CD4-positive, alpha-beta T cell treated with Interleukin-21 for 1 hour (primary cell): Measurements from ENCODE around the gene MLLT3.

ENCODE experiments used
- DNase-seq: peaks from one replicate; pipeline ENCODE4 v3.0.0-alpha.2; 2020

Gene MLLT3

GRCh38 chr9:20373263-20373662 is 249.0 kb downstream of the MLLT3 start:
- no peak for DNase-seq

GRCh38 chr9:20369391-20369790 is 252.9 kb downstream of the MLLT3 start:
- DNase-seq: no peak

GRCh38 chr9:20367855-20368254 is 254.4 kb downstream of the MLLT3 start:
- DNase-seq: no peak

GRCh38 chr9:20364959-20365358 is 257.3 kb downstream of the MLLT3 start:
- DNase-seq: no peak

GRCh38 chr9:20363233-20363632 is 259.1 kb downstream of the MLLT3 start:
- no peak for DNase-seq

GRCh38 chr9:20361656-20362570 is 260.4 kb downstream of the MLLT3 start:
- no peak for DNase-seq

- no peak for DNase-seq
Measured at GRCh38 chr9:20361229-20361628, 261.1 kb downstream of the MLLT3 start.

GRCh38 chr9:20358207-20358606 is 264.1 kb downstream of the MLLT3 start:
- no peak for DNase-seq

GRCh38 chr9:20357037-20357432 is 265.3 kb downstream of the MLLT3 start:
- DNase-seq: no peak

- peak; percentile 57 for DNase-seq
Measured at GRCh38 chr9:20356403-20357036, 265.8 kb downstream of the MLLT3 start.

- DNase-seq: no peak
Measured at GRCh38 chr9:20355022-20355421, 267.3 kb downstream of the MLLT3 start.

GRCh38 chr9:20353931-20354652 is 268.2 kb downstream of the MLLT3 start:
- no peak for DNase-seq

GRCh38 chr9:20353524-20353923 is 268.8 kb downstream of the MLLT3 start:
- DNase-seq: no peak

GRCh38 chr9:20352591-20352990 is 269.7 kb downstream of the MLLT3 start:
- no peak for DNase-seq

GRCh38 chr9:20351715-20352114 is 270.6 kb downstream of the MLLT3 start:
- no peak for DNase-seq

- DNase-seq: no peak
Measured at GRCh38 chr9:20349568-20349967, 272.7 kb downstream of the MLLT3 start.

- no peak for DNase-seq
Measured at GRCh38 chr9:20343325-20343724, 279.0 kb downstream of the MLLT3 start.

GRCh38 chr9:20340511-20340861 is 281.8 kb downstream of the MLLT3 start:
- DNase-seq: no peak

GRCh38 chr9:20335668-20336332 is 286.5 kb downstream of the MLLT3 start:
- DNase-seq: no peak

- DNase-seq: no peak
Measured at GRCh38 chr9:20333991-20334390, 288.3 kb downstream of the MLLT3 start.

- no peak for DNase-seq
Measured at GRCh38 chr9:20331095-20331685, 291.1 kb downstream of the MLLT3 start.

GRCh38 chr9:20330688-20331087 is 291.6 kb downstream of the MLLT3 start:
- DNase-seq: no peak

GRCh38 chr9:20326516-20326915 is 295.8 kb downstream of the MLLT3 start:
- no peak for DNase-seq
